Medulla oblongata (tissue), 1 donor: ENCODE data around the gene POLRMT.
"Not testable (repeated sequence)": the region's sequence is repeated elsewhere in the genome, so short reads cannot be mapped to it uniquely, and the experiment has no call there.

Experiments
- DNase-seq: peaks from one replicate; pipeline ENCODE4 v3.0.0-alpha.2; 2015; ENCODE audit errors: extremely low spot score

POLRMT gene

GRCh38 chr19:628168-628567 is 5.2 kb downstream of the POLRMT start:
- DNase-seq = no peak

GRCh38 chr19:626566-626965 is 6.8 kb downstream of the POLRMT start:
- DNase-seq = not testable (repeated sequence)

GRCh38 chr19:625257-625656 is 8.1 kb downstream of the POLRMT start:
- no peak for DNase-seq

GRCh38 chr19:624433-625109 is 8.8 kb downstream of the POLRMT start:
- DNase-seq = no peak

DNA sequence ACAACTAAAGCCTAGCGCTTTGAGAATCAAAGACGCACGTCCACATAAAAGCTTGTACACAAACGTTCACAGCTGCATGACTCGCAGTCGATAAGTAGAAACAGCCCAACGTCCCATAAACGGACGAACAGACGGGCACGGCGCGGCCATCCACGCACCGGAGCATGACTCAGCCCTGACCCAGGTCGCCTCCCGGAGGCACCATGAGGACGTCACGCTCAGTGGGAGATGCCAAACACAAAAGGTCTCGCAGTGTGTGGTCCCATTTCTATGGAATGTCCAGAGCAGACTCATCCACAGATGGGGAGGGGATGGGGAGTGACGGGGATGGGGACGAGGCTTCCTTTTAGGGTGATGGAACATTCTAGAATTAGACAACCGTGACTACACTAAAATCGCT is 9.4 kb downstream of the POLRMT start:
- DNase-seq = no peak

DNA sequence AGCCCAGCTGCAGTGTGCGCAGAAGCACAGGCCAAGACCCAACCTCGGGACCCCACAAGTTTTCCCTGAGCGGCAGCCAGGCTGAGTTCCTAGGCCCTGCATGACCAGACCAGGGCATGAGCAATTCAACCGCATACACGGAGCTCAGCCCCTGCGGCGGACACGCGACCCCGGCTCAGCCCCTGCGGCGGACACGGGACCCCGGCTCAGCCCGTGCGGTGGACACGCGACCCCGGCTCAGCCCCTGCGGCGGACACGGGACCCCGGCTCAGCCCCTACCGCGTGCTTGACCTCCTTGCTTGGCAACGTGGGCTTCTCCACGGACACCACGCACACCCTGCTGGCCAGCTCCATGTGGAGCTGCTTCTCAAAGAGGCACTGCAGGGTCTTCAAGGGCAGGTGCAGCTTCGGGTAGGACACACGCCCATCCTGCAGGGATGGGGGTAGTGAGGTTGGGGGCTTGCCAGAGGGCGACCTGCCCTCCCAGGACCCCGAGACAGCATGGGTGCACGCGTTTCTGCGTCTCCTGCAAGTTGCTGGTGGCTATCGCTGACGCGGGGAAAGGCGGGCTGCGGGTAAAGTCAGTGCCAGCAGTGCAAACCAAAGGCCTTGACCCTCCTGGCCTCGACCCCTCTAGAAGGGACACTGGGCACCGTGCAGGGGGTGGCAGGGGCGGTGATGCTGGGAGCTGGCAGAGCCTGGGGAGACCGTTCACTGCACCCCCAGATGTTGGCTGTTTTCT is 10.0 kb downstream of the POLRMT start:
- DNase-seq = no peak

DNA sequence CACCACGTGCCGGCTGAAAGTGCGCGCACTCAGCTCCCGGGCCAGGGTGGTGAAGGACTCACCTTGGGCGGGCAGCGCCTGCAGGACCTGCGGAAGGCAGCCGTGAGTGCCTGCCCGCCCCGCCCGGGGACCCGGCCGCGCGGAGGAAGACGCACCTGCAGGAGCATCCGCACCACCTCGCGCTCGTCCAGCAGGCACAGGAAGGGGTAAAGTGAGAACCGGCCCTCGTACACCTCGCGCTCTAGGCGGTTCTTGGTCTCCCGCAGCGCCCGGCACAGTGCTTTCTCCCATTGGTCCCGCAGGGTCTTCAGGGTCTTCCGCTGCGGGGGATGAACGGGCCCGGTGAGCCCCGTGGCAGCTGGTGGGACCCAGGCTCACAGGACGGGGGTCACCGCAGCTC is 10.7 kb downstream of the POLRMT start:
- DNase-seq = no peak

GRCh38 chr19:621819-622218 is 11.5 kb downstream of the POLRMT start:
- no peak for DNase-seq

GRCh38 chr19:621191-621590 is 12.1 kb downstream of the POLRMT start:
- DNase-seq = not testable (repeated sequence)

DNA sequence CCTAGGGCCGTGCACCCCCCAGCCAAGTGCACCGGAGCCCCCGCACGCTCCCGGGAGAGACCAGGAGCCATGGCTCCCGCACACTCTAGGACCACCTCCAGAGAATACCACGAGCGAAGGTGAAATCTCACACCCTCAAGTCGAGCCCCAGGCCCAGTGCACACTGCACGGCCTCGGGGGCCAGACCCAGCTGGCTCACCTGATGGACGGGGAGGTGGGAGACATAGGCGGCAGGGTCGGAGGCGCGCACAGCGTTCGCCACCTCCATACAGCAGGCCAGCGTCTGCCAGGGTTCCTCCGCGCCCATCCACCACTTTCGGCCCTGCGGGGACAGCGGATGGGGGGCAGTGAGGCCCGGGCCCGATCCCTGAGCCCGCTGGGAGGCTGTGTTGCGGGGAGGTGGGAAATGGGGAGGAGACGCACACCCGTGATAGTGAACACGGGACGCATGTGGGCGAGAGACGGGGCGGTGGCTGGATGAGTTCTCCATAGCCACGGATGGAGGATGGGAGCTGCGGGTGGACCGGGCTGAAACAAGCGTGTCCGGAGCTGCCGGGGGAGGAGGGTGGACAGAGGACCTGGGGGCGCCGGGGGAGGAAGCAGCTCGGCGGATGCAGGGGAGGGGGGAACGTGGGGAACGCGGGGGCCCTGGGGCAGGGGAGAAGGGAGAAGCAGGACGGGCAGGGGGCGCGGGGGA is 13.0 kb downstream of the POLRMT start:
- no peak for DNase-seq

- DNase-seq = no peak
Observed at GRCh38 chr19:619286-620002, 13.9 kb downstream of the POLRMT start.

DNA sequence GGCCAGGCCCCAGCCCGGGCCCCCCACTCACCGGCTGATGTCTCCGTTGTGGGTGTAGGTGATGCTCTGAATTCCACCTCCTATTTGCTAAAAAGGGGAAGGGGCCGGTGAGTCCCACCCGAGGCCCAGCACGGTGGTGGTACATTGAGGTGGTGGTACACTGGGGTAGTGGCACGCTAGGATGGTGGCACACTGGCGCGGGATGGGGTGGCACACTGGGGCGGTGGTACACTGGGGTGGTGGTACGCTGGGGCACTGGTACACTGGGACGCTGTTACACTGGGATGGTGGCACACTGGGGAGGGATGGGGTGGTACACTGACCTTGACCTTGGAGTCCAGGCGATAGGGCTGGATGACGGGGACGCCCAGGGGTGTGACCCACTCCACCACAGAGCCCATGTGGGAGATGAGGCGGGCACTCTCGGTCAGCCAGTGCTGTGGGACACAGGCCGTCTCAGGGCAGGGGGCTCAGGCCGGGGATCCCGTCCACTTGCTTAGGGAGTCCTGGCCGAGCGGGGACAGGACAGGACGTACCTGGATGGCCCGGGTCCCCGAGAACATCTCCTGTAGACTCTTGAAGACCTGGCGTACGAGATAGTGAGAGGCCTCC is 14.6 kb downstream of the POLRMT start:
- DNase-seq = no peak

- no peak for DNase-seq
Observed at GRCh38 chr19:618247-618619, 15.1 kb downstream of the POLRMT start.

DNA sequence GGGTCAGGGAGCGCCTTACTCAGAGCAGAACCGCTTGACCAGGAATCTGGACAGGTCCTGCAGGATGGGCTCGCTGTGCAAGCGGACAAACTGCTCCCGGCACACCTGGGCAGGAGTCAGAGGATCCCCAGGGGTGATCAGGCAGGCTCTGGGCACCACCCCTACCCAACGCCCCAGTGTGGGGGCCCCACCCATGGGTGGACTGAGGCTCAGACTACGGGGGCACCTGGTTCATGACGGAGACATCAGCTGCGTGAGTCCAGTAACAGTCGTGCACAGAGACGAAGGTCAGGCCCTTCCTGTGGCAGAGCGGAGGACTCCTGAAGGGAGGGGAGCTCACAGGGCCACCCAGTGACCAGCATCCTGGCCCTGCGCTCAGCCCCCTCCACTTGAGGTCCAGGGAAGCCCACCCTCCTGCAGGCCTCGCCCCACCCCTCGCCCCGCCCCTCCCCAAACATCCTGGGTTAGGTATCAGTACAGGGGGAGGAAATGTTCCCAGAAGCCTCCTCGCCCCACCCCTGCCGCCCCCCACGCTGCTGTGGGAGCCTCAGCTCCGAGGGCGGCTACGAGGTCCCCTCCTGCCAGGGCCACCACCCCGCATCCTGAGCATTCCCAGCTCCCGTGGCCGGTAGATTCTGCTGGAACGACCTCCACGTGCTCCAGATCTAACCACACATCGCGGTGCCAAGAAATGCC is 15.6 kb downstream of the POLRMT start:
- DNase-seq = no peak

DNA sequence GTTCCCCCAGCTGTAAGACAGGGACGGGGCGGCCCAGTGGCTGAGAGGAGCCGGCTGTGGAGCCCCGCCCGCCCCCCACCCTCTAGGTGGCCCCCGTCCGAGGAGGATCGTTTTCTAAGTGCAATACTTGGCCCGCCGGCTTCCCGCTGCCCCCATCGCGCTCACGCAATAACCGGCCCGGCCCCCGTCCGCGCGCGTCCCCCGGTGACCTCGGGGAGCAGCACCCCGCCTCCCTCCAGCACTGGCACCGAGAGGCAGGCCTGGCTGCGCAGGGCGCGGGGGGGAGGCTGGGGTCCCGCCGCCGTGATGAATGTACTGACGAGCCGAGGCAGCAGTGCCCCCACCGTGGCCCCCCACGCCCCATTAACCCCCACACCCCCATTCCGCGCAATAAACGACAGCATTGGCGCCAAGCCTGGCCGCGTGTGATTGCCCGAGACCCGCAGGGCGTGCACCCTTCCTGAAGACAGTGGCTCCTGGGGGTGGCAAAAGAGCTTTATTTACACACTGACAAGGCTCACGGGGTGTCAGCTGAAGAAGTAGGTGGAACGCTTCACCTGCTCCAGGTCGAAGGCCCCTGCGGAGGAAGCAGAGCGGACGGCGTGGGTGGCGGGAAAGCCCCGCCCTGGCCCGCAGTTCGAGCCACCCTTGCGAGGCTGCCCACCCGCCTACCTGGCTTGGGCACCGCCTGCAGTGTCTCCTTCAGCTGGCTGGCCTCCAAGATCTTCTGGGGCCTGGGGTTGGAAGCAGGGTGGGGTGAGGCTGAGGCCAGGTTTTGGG is 16.4 kb downstream of the POLRMT start:
- no peak for DNase-seq

GRCh38 chr19:616062-616700 is 17.2 kb downstream of the POLRMT start:
- DNase-seq = no peak

DNA sequence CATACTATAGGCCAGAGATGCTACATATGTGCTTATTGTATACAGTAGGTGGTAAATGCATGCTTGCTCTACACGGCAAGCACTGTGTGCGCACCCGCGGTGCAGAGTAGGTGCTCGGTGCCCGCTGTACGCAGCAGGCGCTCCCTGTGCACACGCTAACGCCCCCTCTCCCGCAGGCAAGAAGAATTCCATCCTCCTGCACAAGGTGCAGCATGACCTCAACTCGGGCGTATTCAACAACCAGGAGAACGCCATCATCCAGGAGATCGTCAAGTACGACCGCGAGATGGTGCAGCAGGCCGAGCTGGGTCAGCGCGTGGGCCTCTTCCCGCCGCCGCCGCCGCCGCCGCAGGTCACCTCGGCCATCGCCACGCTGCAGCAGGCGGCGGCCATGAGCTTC is 17.7 kb downstream of the POLRMT start:
- DNase-seq = no peak

- no peak for DNase-seq
Observed at GRCh38 chr19:613732-614567, 19.4 kb downstream of the POLRMT start.

- no peak for DNase-seq
Observed at GRCh38 chr19:612941-613340, 20.4 kb downstream of the POLRMT start.
